Bladder microvascular endothelial cell (primary cell): ENCODE results near the gene KAT5. TPM values are rescaled to one million over a fixed set of nuclear protein-coding genes. Genes with fewer than 3 reads are reported as not detected.

Source experiments
- total RNA-seq: library from RNA; depleted of rRNA; stranded (reverse); fragments of >200 nt; gene quantifications from 2 replicates; pipeline ENCODE4 v1.2.3, GENCODE V29; 2014

Gene KAT5
- 35.3 and 41.9 TPM in 2 replicates for total RNA-seq

GRCh38 chr11:65711785-65712632 lies at the start of gene KAT5:
TSS of gene KAT5 (plus strand) at chr11:65712252. CDS start at chr11:65712268, 16 bp downstream.

GRCh38 chr11:65662799-65663638 lies 49.0 kb upstream of the KAT5 start, which contains the start of gene RELA:
TSS of gene RELA (minus strand) at chr11:65662916. CDS start at chr11:65662832, 84 bp downstream.

GRCh38 chr11:65720211-65720934 lies 8.3 kb downstream of the KAT5 start, which contains the start of gene RNASEH2C:
TSS of gene RNASEH2C (minus strand) at chr11:65720798. CDS start at chr11:65720758, 40 bp downstream.

Other genes with a start within 250 kb of the KAT5 start
- 3,635 and 7,050 TPM in 2 replicates for gene MALAT1, start 213.2 kb upstream of the KAT5 start, total RNA-seq
- 49.2 and 56.6 TPM in 2 replicates for gene SCYL1, start 187.2 kb upstream of the KAT5 start, total RNA-seq
- 17.5 and 79.4 TPM in 2 replicates for gene LTBP3, start 153.9 kb upstream of the KAT5 start, total RNA-seq
- 28.6 and 32.1 TPM in 2 replicates for gene ZNRD2, start 141.8 kb upstream of the KAT5 start, total RNA-seq
- gene FAM89B, start 139.7 kb upstream of the KAT5 start, total RNA-seq: 12.0 and 14.6 TPM in 2 replicates
- 9.4 and 31.9 TPM in 2 replicates for gene EHBP1L1, start 136.2 kb upstream of the KAT5 start, total RNA-seq
- gene KCNK7, start 116.5 kb upstream of the KAT5 start, total RNA-seq: under 0.01 and 0.38 TPM in 2 replicates
- gene MAP3K11, start 98.0 kb upstream of the KAT5 start, total RNA-seq: 78.5 and 130 TPM in 2 replicates
- 10.0 and 25.1 TPM in 2 replicates for gene PCNX3, start 96.5 kb upstream of the KAT5 start, total RNA-seq
- gene SIPA1, start 74.2 kb upstream of the KAT5 start, total RNA-seq: 33.8 and 81.2 TPM in 2 replicates
- gene RELA, start 49.3 kb upstream of the KAT5 start, total RNA-seq: 13.0 and 26.4 TPM in 2 replicates
- 34.2 and 37.3 TPM in 2 replicates for gene RNASEH2C, start 8.5 kb downstream of the KAT5 start, total RNA-seq
- gene AP5B1, start 68.7 kb downstream of the KAT5 start, total RNA-seq: 5.5 and 8.5 TPM in 2 replicates
- gene OVOL1, start 74.8 kb downstream of the KAT5 start, total RNA-seq: not detected in 2 replicates
- gene SNX32, start 121.7 kb downstream of the KAT5 start, total RNA-seq: under 0.01 and 0.50 TPM in 2 replicates
- 1,281 and 2,304 TPM in 2 replicates for gene CFL1, start 145.9 kb downstream of the KAT5 start, total RNA-seq
- 45.2 and 48.9 TPM in 2 replicates for gene MUS81, start 148.2 kb downstream of the KAT5 start, total RNA-seq
- 11.2 and 26.1 TPM in 2 replicates for gene EFEMP2, start 160.5 kb downstream of the KAT5 start, total RNA-seq
- under 0.01 TPM in 1 of 2 replicates, not detected in the other for gene CTSW, start 167.6 kb downstream of the KAT5 start, total RNA-seq
- gene FIBP, start 176.2 kb downstream of the KAT5 start, total RNA-seq: 146 and 161 TPM in 2 replicates
- 50.0 and 94.9 TPM in 2 replicates for gene CCDC85B, start 178.4 kb downstream of the KAT5 start, total RNA-seq
- 4.4 and 5.0 TPM in 2 replicates for gene FOSL1, start 188.1 kb downstream of the KAT5 start, total RNA-seq
- 12.1 and 18.9 TPM in 2 replicates for gene C11orf68, start 206.8 kb downstream of the KAT5 start, total RNA-seq
- gene DRAP1, start 207.2 kb downstream of the KAT5 start, total RNA-seq: 104 and 157 TPM in 2 replicates
- gene TSGA10IP, start 233.2 kb downstream of the KAT5 start, total RNA-seq: not detected in 2 replicates
- gene SART1, start 249.5 kb downstream of the KAT5 start, total RNA-seq: 41.6 and 48.0 TPM in 2 replicates